ENCODE results near the gene NYNRIN. TPM values are rescaled to one million over a fixed set of nuclear protein-coding genes. Genes with fewer than 3 reads are reported as not detected.

The NYNRIN gene
- total RNA-seq, 1 experiment from 2014 or later, result 16.6 TPM

GRCh38 chr14:24459331-24459730 lies 60.5 kb downstream of the NYNRIN start (continued):
- TF ChIP-seq ATF6 (CRISPR knock-in tag; IDR thresholded peaks at IDR 0.05) (no peak), ATF1 (CRISPR knock-in tag; IDR thresholded peaks at IDR 0.05) (no peak), TCF7 (CRISPR knock-in tag; IDR thresholded peaks at IDR 0.05; ENCODE audit: low read depth) (no peak), ZSCAN18 (CRISPR knock-in tag; IDR thresholded peaks at IDR 0.05) (no peak)
- TF ChIP-seq, protein P1, sequence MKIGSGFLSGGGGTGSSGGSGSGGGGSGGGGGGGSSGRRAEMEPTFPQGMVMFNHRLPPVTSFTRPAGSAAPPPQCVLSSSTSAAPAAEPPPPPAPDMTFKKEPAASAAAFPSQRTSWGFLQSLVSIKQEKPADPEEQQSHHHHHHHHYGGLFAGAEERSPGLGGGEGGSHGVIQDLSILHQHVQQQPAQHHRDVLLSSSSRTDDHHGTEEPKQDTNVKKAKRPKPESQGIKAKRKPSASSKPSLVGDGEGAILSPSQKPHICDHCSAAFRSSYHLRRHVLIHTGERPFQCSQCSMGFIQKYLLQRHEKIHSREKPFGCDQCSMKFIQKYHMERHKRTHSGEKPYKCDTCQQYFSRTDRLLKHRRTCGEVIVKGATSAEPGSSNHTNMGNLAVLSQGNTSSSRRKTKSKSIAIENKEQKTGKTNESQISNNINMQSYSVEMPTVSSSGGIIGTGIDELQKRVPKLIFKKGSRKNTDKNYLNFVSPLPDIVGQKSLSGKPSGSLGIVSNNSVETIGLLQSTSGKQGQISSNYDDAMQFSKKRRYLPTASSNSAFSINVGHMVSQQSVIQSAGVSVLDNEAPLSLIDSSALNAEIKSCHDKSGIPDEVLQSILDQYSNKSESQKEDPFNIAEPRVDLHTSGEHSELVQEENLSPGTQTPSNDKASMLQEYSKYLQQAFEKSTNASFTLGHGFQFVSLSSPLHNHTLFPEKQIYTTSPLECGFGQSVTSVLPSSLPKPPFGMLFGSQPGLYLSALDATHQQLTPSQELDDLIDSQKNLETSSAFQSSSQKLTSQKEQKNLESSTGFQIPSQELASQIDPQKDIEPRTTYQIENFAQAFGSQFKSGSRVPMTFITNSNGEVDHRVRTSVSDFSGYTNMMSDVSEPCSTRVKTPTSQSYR (CRISPR knock-in tag; IDR thresholded peaks at IDR 0.05), result no peak
- TF ChIP-seq, protein P2, sequence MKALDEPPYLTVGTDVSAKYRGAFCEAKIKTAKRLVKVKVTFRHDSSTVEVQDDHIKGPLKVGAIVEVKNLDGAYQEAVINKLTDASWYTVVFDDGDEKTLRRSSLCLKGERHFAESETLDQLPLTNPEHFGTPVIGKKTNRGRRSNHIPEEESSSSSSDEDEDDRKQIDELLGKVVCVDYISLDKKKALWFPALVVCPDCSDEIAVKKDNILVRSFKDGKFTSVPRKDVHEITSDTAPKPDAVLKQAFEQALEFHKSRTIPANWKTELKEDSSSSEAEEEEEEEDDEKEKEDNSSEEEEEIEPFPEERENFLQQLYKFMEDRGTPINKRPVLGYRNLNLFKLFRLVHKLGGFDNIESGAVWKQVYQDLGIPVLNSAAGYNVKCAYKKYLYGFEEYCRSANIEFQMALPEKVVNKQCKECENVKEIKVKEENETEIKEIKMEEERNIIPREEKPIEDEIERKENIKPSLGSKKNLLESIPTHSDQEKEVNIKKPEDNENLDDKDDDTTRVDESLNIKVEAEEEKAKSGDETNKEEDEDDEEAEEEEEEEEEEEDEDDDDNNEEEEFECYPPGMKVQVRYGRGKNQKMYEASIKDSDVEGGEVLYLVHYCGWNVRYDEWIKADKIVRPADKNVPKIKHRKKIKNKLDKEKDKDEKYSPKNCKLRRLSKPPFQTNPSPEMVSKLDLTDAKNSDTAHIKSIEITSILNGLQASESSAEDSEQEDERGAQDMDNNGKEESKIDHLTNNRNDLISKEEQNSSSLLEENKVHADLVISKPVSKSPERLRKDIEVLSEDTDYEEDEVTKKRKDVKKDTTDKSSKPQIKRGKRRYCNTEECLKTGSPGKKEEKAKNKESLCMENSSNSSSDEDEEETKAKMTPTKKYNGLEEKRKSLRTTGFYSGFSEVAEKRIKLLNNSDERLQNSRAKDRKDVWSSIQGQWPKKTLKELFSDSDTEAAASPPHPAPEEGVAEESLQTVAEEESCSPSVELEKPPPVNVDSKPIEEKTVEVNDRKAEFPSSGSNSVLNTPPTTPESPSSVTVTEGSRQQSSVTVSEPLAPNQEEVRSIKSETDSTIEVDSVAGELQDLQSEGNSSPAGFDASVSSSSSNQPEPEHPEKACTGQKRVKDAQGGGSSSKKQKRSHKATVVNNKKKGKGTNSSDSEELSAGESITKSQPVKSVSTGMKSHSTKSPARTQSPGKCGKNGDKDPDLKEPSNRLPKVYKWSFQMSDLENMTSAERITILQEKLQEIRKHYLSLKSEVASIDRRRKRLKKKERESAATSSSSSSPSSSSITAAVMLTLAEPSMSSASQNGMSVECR (CRISPR knock-in tag; IDR thresholded peaks at IDR 0.05; ENCODE audit: borderline replicate concordance), result no peak
- TF ChIP-seq, protein P3, sequence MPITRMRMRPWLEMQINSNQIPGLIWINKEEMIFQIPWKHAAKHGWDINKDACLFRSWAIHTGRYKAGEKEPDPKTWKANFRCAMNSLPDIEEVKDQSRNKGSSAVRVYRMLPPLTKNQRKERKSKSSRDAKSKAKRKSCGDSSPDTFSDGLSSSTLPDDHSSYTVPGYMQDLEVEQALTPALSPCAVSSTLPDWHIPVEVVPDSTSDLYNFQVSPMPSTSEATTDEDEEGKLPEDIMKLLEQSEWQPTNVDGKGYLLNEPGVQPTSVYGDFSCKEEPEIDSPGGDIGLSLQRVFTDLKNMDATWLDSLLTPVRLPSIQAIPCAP (CRISPR knock-in tag; IDR thresholded peaks at IDR 0.05), result no peak
- TF ChIP-seq, protein P4, sequence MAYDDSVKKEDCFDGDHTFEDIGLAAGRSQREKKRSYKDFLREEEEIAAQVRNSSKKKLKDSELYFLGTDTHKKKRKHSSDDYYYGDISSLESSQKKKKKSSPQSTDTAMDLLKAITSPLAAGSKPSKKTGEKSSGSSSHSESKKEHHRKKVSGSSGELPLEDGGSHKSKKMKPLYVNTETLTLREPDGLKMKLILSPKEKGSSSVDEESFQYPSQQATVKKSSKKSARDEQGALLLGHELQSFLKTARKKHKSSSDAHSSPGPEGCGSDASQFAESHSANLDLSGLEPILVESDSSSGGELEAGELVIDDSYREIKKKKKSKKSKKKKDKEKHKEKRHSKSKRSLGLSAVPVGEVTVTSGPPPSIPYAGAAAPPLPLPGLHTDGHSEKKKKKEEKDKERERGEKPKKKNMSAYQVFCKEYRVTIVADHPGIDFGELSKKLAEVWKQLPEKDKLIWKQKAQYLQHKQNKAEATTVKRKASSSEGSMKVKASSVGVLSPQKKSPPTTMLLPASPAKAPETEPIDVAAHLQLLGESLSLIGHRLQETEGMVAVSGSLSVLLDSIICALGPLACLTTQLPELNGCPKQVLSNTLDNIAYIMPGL (CRISPR knock-in tag; IDR thresholded peaks at IDR 0.05), result no peak

- Mint-ChIP-seq H3K36me3 (no peaks in the 10 kb centered on the region), H3K9me3 (peaks cover 9% of the 10 kb centered on the region; the same call in 1 of the 2 replicates), H3K4me3 (no peak overlapping the region), H3K27me3 (ENCODE audit: low read depth) (peaks cover 3% of the 10 kb centered on the region; the same call in 1 of the 2 replicates), H3K27ac (no peak overlapping the region), H3K4me1 (peaks cover 3% of the 10 kb centered on the region)
- DNase-seq (ENCODE audit: low spot score) (no peak), ATAC-seq (no peak)
- TF ChIP-seq, protein P5, sequence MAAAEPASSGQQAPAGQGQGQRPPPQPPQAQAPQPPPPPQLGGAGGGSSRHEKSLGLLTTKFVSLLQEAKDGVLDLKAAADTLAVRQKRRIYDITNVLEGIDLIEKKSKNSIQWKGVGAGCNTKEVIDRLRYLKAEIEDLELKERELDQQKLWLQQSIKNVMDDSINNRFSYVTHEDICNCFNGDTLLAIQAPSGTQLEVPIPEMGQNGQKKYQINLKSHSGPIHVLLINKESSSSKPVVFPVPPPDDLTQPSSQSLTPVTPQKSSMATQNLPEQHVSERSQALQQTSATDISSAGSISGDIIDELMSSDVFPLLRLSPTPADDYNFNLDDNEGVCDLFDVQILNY (CRISPR knock-in tag; IDR thresholded peaks at IDR 0.05), result no peak
- TF ChIP-seq CREB1 (CRISPR knock-in tag; IDR thresholded peaks at IDR 0.05) (no peak), ZNF396 (CRISPR knock-in tag; IDR thresholded peaks at IDR 0.05; ENCODE audit: borderline replicate concordance) (no peak)
- TF ChIP-seq, protein P2 (CRISPR knock-in tag; IDR thresholded peaks at IDR 0.05; ENCODE audit: borderline replicate concordance), result no peak
- POLR2A ChIA-PET, result no interaction called here
- CTCF ChIA-PET, result no interaction called here
These were observed 62.5 kb downstream of the NYNRIN start for GRCh38 chr14:24461336-24461735.

Measured in WTC11 (cell line).